NCI-H1930 (cell line): ENCODE measurements around the gene FAM221B.
A peak's percentile ranks its signal among the peaks of the same experiment; 100 is the strongest.

Source experiments
- DNase-seq, 2 experiments: peaks; one replicate each; lab custom pipeline; 2025; lab: John Stamatoyannopoulos, UW

Gene FAM221B

GRCh38 chr9:35847792-35848572 lies 19.4 kb upstream of the FAM221B start:
- DNase-seq, result no peak

- no peak for DNase-seq
Observed at GRCh38 chr9:35845824-35846771, 17.6 kb upstream of the FAM221B start.

- no peak for DNase-seq
Observed at GRCh38 chr9:35844628-35845270, 16.2 kb upstream of the FAM221B start.

- no peak for DNase-seq
Observed at GRCh38 chr9:35842795-35843194, 14.3 kb upstream of the FAM221B start.

- no peak for DNase-seq
Observed at GRCh38 chr9:35842020-35842745, 13.7 kb upstream of the FAM221B start.

- no peak for DNase-seq
Observed at GRCh38 chr9:35841645-35841900, 13.0 kb upstream of the FAM221B start.

- no peak for DNase-seq
Observed at GRCh38 chr9:35840881-35841644, 12.5 kb upstream of the FAM221B start.

GRCh38 chr9:35839926-35840325 lies 11.4 kb upstream of the FAM221B start:
- DNase-seq, result no peak

GRCh38 chr9:35836595-35836994 lies 8.1 kb upstream of the FAM221B start:
- DNase-seq, result no peak

- no peak for DNase-seq
Observed at GRCh38 chr9:35835766-35836165, 7.2 kb upstream of the FAM221B start.

GRCh38 chr9:35835216-35835632 lies 6.7 kb upstream of the FAM221B start:
- DNase-seq, result no peak

GRCh38 chr9:35834260-35835215 lies 6.0 kb upstream of the FAM221B start:
- no peak for DNase-seq

GRCh38 chr9:35832814-35833213 lies 4.3 kb upstream of the FAM221B start:
- DNase-seq, result no peak

- no peak for DNase-seq
Observed at GRCh38 chr9:35831040-35831439, 2.5 kb upstream of the FAM221B start.

GRCh38 chr9:35829764-35830096 lies 1.2 kb upstream of the FAM221B start:
- no peak for DNase-seq

GRCh38 chr9:35829084-35829763 lies 692 bp upstream of the FAM221B start, which contains the start of gene TMEM8B:
Gene TMEM8B (plus strand): TSS chr9:35829228. CDS start chr9:35829448, 220 bp downstream.
- DNase-seq, result peak; percentile 87 to 90

GRCh38 chr9:35827486-35827885 lies 1.0 kb downstream of the FAM221B start:
- DNase-seq, result no peak

- peak; percentile 31 to 43 for DNase-seq
Observed at GRCh38 chr9:35826071-35826701, 2.3 kb downstream of the FAM221B start.

GRCh38 chr9:35822926-35823325 lies 5.6 kb downstream of the FAM221B start:
- no peak for DNase-seq
